Fibroblast of skin of abdomen (primary cell): ENCODE results near the gene SH3RF1.
"Not testable (repeated sequence)": the region's sequence is repeated elsewhere in the genome, so short reads cannot be mapped to it uniquely, and the experiment has no call there.

Experiments
- DNase-seq: peaks from one replicate; pipeline ENCODE4 v3.0.0-alpha.2; 2013

SH3RF1 gene

DNA sequence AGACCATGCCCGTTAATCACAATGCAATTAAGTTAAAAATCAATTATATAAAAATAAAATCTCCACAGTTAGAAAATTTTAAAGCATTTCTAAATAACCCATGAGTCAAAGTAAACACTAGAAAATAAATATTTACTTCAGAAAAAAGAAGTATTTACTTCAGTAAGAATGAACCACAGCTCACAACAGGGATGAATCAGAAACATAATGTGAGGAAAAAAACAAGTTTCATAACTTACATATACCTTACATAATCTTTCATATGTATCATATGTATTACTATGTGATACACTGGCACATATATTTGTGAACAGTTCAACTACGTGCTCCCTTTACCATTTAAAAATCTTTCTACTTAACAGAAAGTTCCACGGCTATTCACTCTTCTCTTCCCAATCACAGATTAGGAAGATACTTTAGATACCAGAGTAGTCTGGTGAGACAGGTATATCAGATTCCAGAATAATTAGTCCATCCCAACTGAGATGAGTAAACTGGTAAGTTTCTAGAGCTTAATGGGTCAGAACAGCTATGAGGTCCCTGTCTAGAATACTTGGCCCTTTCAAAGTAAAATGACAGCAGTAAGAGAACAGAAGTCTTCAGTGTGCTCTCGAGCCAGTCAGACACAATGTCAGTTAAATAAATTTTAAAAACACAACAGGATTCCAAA is 70.3 kb downstream of the SH3RF1 start:
- DNase-seq, result no peak

DNA sequence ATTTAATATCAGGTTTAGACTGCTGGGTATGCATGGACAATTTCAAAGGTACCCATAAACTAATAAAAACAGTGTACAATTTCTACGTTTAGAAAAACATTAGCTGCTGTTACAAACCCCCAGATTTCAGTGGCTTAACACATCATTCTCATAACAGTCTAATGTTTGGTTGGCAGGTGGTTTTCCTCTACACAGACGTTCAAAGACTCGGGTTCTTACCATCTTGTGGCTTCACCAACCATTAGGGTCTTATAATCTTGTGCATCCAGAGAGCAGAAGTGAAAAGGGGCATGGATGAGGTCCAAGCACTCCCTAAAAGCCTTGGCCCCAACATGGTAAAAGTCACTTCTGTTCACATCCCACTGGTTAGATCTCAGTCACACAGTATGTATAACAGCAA is 71.6 kb downstream of the SH3RF1 start:
- DNase-seq, result no peak

DNA sequence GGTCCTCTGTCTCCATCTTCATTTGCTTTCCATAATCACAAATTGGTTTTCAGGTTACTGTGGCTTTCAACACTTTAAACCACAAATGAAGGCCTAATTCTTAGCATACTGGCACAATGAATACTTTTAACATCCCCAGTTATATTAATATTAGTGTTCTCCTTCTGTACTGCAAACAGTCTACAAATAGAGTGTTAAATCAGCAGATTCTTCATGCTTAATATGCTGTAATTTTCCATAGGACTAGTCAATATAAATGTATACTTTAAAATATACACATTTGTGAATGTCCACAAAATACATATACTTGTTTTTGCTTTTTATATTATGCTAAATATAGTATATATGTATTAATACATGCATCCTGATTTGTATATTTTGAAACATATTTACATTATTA is 72.6 kb downstream of the SH3RF1 start:
- no peak for DNase-seq

- DNase-seq, result not testable (repeated sequence)
These were observed 73.5 kb downstream of the SH3RF1 start for GRCh38 chr4:169197206-169197605.

DNA sequence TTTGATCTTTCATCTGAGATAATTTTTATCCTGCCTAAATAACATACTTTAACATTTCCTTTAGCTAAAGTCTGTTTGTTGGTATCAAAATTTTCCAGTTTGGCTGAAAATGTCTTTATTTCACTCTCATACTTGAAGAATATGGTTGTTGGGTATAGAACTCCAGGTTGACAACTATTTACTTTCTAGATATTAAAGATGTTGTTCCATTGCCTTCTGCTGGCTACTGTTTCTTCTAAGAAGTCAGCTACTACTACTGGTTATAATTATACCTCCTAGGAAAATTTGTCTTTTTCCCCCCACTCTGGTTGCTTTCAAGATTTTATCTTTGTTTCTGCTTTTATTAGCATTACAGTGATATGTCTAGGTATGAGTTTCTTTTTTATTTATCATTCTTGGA is 75.7 kb downstream of the SH3RF1 start:
- DNase-seq, result no peak

DNA sequence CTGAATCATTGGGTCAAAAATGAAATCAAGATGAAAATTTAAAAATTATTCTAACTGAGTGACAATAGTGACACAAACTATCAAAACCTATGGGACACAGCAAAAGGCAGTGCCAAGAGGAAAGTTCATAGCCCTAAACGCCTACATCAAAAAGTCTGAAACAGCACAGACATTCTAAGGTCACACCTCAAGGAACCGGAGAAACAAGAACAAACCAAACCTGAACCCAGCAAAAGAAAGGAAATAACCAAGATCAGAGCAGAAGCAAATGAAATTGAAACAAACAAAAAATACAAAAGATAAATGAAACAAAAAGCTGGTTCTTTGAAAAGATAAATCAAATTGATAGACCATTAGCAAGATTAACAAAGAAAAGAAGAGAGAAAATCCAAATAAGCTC is 80.8 kb downstream of the SH3RF1 start:
- not testable (repeated sequence) for DNase-seq

- DNase-seq, result no peak
These were observed 81.4 kb downstream of the SH3RF1 start for GRCh38 chr4:169189372-169189771.

GRCh38 chr4:169188204-169188603 is 82.6 kb downstream of the SH3RF1 start:
- DNase-seq, result no peak

DNA sequence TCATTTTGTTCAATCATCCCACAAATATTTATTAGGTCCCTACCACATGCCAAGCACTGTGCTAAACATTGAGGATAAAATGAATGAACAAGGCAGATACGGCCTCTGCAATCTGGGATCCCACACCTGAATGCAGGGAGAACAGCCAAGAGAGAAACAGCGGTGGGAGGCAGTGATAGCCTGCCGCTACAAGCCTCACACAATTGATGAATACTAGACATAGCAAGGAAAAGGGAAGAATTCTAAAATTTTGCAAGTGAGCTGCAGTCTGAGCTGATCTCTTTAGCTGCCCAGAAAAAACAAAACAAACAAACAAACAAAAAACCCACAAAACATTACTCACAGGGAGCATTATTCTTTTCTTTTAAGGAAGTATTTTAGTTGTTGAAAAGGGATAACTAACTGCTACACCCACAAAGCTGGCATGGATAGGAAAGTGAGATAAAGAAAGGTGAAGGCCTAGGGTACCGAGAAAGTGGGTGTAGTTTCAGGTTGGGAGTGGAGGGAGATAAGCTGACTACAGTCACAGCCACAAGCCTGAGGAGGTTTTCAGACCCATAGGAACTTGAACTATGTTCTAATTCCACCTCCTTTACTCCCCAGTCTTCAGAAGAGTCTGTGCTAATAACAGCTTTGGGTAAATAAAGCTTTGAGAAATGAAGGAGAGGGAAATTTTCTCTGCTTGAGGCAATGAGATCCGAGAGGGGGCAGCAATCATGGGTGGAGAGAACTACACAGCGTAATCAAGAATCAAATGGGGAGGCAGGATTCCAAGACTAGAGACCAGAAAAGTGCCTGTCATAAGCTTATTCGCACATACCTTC is 85.4 kb downstream of the SH3RF1 start:
- no peak for DNase-seq

DNA sequence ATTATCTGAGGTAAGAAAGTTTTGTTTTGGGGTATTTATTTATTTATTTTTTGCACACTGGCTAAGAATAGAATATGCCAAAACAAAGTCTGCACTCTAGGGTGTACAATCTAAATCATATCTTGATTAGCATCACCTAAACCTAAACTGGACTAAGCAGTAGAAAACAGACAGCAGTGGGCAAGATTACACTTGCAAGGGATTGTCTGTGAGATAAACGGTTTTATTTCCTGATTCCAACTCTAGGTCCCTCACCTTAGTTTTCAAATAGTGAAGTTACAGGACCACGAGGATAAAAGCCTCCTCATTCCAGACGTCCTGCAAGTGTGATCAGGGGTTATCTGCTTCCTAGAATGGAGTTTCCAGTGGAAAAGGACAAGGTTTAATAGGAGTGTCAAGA is 86.1 kb downstream of the SH3RF1 start:
- DNase-seq, result no peak

GRCh38 chr4:169184236-169184635 is 86.5 kb downstream of the SH3RF1 start:
- DNase-seq, result peak; percentile 33

DNA sequence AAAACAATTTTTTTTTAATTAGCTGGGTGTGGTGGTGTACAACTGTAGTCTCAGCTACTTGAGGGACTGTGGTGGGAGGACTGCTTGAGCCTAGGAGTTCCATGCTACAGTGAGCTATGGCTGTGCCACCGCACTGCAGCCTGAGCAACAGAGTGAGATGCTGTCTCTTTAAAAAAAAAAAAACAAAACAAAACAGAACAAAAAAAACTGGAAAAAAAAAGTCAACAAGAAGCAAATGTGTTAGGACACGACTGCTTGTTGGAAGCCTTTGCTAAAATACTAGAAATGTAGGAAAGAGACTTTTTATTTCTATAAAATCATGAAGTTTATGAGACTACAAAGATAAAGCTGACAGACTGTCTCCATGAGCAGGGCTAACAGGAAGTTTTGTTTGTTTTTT is 87.2 kb downstream of the SH3RF1 start:
- no peak for DNase-seq

GRCh38 chr4:169179609-169180521 is 90.9 kb downstream of the SH3RF1 start:
- peak; percentile 28 for DNase-seq

- not testable (repeated sequence) for DNase-seq
These were observed 92.7 kb downstream of the SH3RF1 start for GRCh38 chr4:169178092-169178491.

DNA sequence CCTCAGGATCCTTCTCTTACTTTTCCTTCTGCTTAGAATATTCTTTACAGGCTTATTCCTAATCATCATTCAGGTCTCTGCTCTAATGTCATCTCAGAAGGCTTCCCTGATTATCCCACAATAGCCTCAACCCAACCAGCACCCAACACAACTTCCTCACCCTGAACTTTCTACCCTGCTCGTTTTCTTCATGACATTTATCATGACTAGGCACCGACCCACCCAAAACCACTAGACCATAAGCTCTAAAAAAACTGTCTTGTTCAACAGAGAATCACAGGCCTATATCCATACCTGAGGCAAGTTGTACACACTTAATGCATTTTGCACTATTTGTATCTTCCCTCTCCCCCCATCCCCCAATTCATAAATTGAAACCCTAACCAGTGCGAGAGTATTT is 95.3 kb downstream of the SH3RF1 start:
- DNase-seq, result no peak

GRCh38 chr4:169175035-169175434 is 95.7 kb downstream of the SH3RF1 start:
- no peak for DNase-seq

- DNase-seq, result no peak
These were observed 96.5 kb downstream of the SH3RF1 start for GRCh38 chr4:169174247-169174646.

GRCh38 chr4:169167957-169168858 is 102.5 kb downstream of the SH3RF1 start:
- DNase-seq, result no peak

GRCh38 chr4:169164669-169165415 is 105.9 kb downstream of the SH3RF1 start:
- DNase-seq, result peak; percentile 73

DNA sequence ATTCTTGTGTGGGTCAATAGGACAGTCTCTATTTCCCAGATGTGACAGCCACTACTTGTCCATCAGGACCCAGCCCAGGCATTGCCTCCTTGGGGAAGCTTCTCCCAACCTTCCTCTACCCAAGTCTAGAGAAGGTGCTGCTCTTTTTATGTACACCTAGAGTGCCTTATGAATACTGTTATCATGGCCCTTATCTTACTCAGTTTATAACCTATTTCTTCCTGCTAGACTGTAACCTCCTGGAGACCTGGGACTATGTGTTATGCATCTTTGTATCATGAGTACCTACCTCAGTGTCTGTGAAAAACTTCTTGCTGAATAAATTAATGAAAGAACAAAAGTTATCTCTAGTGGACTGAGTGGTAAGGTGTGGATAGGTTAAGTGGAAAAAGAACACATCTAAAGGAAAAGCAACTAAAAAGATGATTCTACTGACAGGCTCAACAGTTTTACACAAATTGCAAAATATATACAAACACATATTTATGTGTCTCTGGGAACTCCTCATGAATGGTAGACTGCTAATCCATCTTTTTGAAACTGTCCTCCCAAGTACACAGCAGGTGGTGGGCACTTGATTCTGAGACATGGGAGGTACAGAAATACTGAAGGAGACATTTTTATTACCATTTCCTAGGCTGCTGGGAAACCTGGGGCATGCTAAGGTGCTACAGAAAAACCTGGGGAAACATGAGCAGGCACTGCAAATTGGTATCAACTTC is 106.6 kb downstream of the SH3RF1 start:
- DNase-seq, result no peak

DNA sequence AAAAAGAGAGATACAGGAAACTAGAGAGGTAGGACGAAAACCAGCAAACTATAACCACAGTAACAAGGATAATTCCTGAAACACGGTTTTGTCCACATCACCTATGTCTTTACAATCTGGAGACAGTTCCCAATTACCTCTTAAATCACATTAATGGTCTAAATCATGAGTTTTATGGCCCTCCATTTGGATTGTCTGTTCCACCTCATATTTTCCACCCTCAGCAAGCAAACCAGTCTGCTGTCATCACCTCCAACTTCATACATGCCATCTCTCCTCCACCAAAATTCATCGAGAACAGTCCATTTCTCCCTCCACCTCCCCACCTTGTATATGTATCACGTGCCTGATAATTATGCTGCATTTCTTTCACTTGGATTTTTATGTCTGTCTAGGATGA is 107.3 kb downstream of the SH3RF1 start:
- no peak for DNase-seq
